ENCODE measurements around the gene PCDH1. TPM values are rescaled to one million over a fixed set of nuclear protein-coding genes. Genes with fewer than 3 reads are reported as not detected.

PCDH1 gene
- total and polyA plus RNA-seq, 2 of the 8 experiments (the other 6 are each of a cell fraction or from before 2014, with no cell fraction given), result 101 to 102 TPM

GRCh38 chr5:141883184-141883891 is 5.1 kb upstream of the PCDH1 start:
- H3K4me3 ChIP-seq (ENCODE audit: extremely low read depth in 1 of 4, insufficient read depth in 2 of 4, low read depth in 3 of 4, low read length in 4 of 4), result peak overlapping the region; percentile 21 to 65 (median 56)
- H2AK5ac ChIP-seq (ENCODE audit: low read depth, low read length), result no peak overlapping the region
- no peak overlapping the region for H2BK12ac ChIP-seq (ENCODE audit: low read depth, low read length)
- H3K36me3 ChIP-seq (ENCODE audit: control insufficient read depth in 2 of 4, insufficient read depth in 4 of 4, low read length in 3 of 4), result no peaks in the 10 kb centered on the region
- 13% methylated on average over 35 of the region's 35 CpGs; no CpG with 5 or more reads in 1 of the 2 experiments for WGBS, 2 experiments (ENCODE audit: extremely low coverage in 1 of 2, insufficient coverage in 1 of 2, insufficient read length in 1 of 2, insufficient replicate concordance in 2 of 2, low coverage in 1 of 2, low lambda C conversion rate in 2 of 2, missing lambda C conversion rate in 1 of 2)
- H3K79me2 ChIP-seq (ENCODE audit: control insufficient read depth in 1 of 2, insufficient read depth in 2 of 2, low read length in 2 of 2), result no peaks in the 10 kb centered on the region; a peak in 1 of 4 replicates
- H4K20me1 ChIP-seq (replicated peaks in 1 of 2; ENCODE audit: control insufficient read depth in 1 of 2, insufficient read depth in 2 of 2, low read length in 2 of 2), result peaks cover 0 to 1% of the 10 kb centered on the region in 2 experiments
- H3K18ac ChIP-seq (ENCODE audit: extremely low read depth, low read length), result peak overlapping the region; percentile 71
- no peaks in the 10 kb centered on the region for H3K79me1 ChIP-seq (ENCODE audit: low read depth, low read length)
- FAIRE-seq (no peak), DNase-seq (ENCODE audit: low read depth in 1 of 2, low spot score in 2 of 2) (peak in 1 of 2 experiments; percentile 91)
- H4K91ac ChIP-seq (replicated peaks; ENCODE audit: insufficient read length, low read length), result no peak overlapping the region
- H3K4me2 ChIP-seq (ENCODE audit: insufficient read depth in 1 of 2, low read depth in 2 of 2, low read length in 2 of 2), result peak overlapping the region; percentile 72 to 81
- H2BK15ac ChIP-seq (ENCODE audit: low read length), result no peak overlapping the region; the same call in 1 of the 2 replicates
- no peak overlapping the region for H2AFZ ChIP-seq (ENCODE audit: low read length)
- H3K14ac ChIP-seq (ENCODE audit: insufficient read length), result no peak overlapping the region
- ChIA-PET POLR2A (ENCODE audit: partially characterized antibody) (interaction anchor here (0.6 to 11.2 kb wide), 26 partner anchors 9 to 264 kb away, joined by 3 to 173 read pairs (median 4); partner anchors contain the start of genes DELE1 and DIAPH1), CTCF (ENCODE audit: partially characterized antibody) (interaction anchor here (0.6 to 10.7 kb wide), 29 partner anchors 14 to 555 kb away, joined by 3 to 273 read pairs (median 6); partner anchors contain the start of genes PCDH12 and RNF14)
- H2BK5ac ChIP-seq (ENCODE audit: low read depth, low read length), result no peak overlapping the region
- peaks cover 0 to 4% (median 0%) of the 10 kb centered on the region in 4 experiments; a peak in 1 of 7 replicates for H3K27me3 ChIP-seq (replicated peaks in 1 of 4; ENCODE audit: control insufficient read depth in 3 of 4, extremely low read depth in 1 of 4, insufficient read depth in 3 of 4, low read length in 3 of 4)
- H3K23ac ChIP-seq (ENCODE audit: insufficient read length), result no peak overlapping the region
- H4K8ac ChIP-seq (ENCODE audit: extremely low read depth, insufficient read depth, low read length), result peak overlapping the region; percentile 11; the same call in 1 of the 2 replicates
- peaks cover 16% of the 10 kb centered on the region for H3K23me2 ChIP-seq (ENCODE audit: low read depth, low read length)
- no peak overlapping the region for H4K5ac ChIP-seq (ENCODE audit: insufficient read length, low read depth, low read length)
- no peaks in the 10 kb centered on the region for H3K9me3 ChIP-seq (ENCODE audit: insufficient read depth in 2 of 2, low read depth in 1 of 2, low read length in 1 of 2)
- no peak overlapping the region for H3K56ac ChIP-seq (replicated peaks; ENCODE audit: insufficient read length, low read depth, low read length)
- no peak overlapping the region for H3K9ac ChIP-seq (replicated peaks in 1 of 4; ENCODE audit: extremely low read depth in 1 of 4, low read depth in 3 of 4, low read length in 3 of 4)
- no peak overlapping the region for H2BK120ac ChIP-seq (replicated peaks; ENCODE audit: low read depth, low read length)
- no peak overlapping the region for H3K27ac ChIP-seq (ENCODE audit: low read depth, low read length)
- H2BK20ac ChIP-seq (ENCODE audit: low read length), result no peak overlapping the region
- peaks cover 14 to 47% (median 35%) of the 10 kb centered on the region in 4 experiments for H3K4me1 ChIP-seq (replicated peaks in 1 of 4; ENCODE audit: control insufficient read depth in 3 of 4, insufficient read depth in 4 of 4, low read length in 3 of 4)
- H3K4ac ChIP-seq (replicated peaks; ENCODE audit: insufficient read length, low read depth, low read length), result no peak overlapping the region
- TF ChIP-seq RAD21 (IDR thresholded peaks at IDR 0.05 in 1 of 2, conservative IDR thresholded peaks at IDR 0.05 in 1 of 2; ENCODE audit: low read depth in 2 of 2, low read length in 2 of 2) (peak in 1 of 2 experiments; percentile 19; a peak in 1 of 4 replicates), NANOG (IDR thresholded peaks at IDR 0.05; ENCODE audit: insufficient read depth, low read depth, low read length, poor library complexity, severe bottlenecking) (peak; percentile 2), HDAC2 (IDR thresholded peaks at IDR 0.05; ENCODE audit: borderline replicate concordance in 1 of 2, low read depth in 2 of 2, low read length in 2 of 2) (peak in 1 of 2 experiments; percentile 85; a peak in 1 of 4 replicates), SIN3A (conservative IDR thresholded peaks at IDR 0.05 in 1 of 2, IDR thresholded peaks at IDR 0.05 in 1 of 2; ENCODE audit: low read depth in 1 of 2, low read length in 2 of 2) (peak; percentile 97), E2F6 (IDR thresholded peaks at IDR 0.05) (no peak; the same call in 1 of the 2 replicates), KDM5A (IDR thresholded peaks at IDR 0.05; ENCODE audit: low read length) (no peak), YY1 (IDR thresholded peaks at IDR 0.05; ENCODE audit: low read depth, low read length) (peak; percentile 44; the same call in 1 of the 2 replicates), PHF8 (conservative IDR thresholded peaks at IDR 0.05; ENCODE audit: low read depth, low read length) (0 out of 2 replicates have a peak, but pooled peaks have one; percentile 49)

Measured in H1 (cell line).